Heart left ventricle (tissue), 13 donors: Measurements from ENCODE around the gene AKAP10.

Experiments used
- POLR2A ChIP-seq, 2 donors: fragments of 450-650 bp; IDR thresholded peaks; one replicate each; pipeline ENCODE4 v1.6.1; 2017; ENCODE audit warnings: antibody characterized with exemption in 2 of 2, mild to moderate bottlenecking in 2 of 2, moderate library complexity in 2 of 2
- TF ChIP-seq, protein P1 (sequence below), 12 donors: fragments of 200-600 bp; sonication (generic) in 4 of 12; IDR thresholded peaks; one replicate each; pipeline versions ENCODE4 v1.5.0 to v1.8.0; 2018 to 2022; ENCODE audit warnings: antibody characterized with exemption in 12 of 12, mild to moderate bottlenecking in 5 of 12
- donor health status: ischemic (EF 13 %, LVEDD 7.1; RV severe dilation, severe dysfunction).
- donor health status: DM: no; HTN: yes; CAD: no.
- donor health status: DM: no; HTN: no; CAD: no.
- donor health status: ischemic (EF 25% LVEDD 6.9; RV normal size, moderate dysfunction).
- donor health status: ischemic (EF 25% LVEDD 5.7; RV mildly dilated, moderate dysfunction).
- donor health status: ischemic (EF 35%, LVEDD 5.7; RV mildly dilated, moderate dysfunction).
- donor health status: nonischemic (EF 11% LVEDD 7.7; RV severe dilation, severe dysfunction).
- donor health status: DM: yes; HTN: yes; CAD: no.
- donor health status: PGD.
- donor health status: ischemic (EF 29% LVEDD 5.4; RV normal size, mild dysfunction).
- donor health status: nonischemic (EF 23%, LVEDD 6.1; RV moderate dilation, normal function).

DNA sequence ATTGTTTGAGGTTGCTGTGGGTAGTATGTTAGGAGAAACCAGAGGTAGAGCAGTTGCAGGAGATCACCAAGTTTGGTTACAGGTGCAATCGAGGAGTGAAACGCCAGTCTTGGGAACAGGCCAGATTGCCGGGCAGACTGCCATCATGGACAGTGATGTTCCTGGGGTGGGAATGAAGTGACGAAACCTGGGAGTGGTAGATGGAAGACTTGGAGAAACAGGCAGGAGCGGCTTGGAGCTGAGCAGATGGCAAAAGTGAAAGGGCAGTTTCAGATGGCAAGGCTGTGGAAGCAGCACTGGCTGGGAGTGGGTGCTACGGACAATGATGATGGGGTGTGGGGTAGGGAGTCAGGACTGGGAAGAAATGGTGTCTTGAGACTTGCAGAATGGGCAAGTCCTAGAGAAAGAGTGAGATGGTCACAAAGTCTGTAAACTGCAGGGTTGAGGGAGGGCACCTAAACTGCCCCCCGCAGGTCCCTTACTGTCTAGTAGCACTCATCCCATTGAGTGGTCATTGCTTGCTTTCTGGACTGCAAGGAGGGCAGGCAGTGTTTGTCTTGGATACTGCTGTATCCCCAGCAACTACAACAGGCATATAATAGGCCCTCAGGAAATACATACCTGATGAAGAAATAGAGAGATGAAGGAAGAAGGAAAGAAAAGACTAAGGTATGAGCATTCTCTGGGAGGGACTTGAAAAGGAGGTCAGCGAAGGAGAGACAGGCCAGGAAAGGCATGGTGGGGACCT is 80.4 kb downstream of the AKAP10 start:
- TF ChIP-seq, protein P1, sequence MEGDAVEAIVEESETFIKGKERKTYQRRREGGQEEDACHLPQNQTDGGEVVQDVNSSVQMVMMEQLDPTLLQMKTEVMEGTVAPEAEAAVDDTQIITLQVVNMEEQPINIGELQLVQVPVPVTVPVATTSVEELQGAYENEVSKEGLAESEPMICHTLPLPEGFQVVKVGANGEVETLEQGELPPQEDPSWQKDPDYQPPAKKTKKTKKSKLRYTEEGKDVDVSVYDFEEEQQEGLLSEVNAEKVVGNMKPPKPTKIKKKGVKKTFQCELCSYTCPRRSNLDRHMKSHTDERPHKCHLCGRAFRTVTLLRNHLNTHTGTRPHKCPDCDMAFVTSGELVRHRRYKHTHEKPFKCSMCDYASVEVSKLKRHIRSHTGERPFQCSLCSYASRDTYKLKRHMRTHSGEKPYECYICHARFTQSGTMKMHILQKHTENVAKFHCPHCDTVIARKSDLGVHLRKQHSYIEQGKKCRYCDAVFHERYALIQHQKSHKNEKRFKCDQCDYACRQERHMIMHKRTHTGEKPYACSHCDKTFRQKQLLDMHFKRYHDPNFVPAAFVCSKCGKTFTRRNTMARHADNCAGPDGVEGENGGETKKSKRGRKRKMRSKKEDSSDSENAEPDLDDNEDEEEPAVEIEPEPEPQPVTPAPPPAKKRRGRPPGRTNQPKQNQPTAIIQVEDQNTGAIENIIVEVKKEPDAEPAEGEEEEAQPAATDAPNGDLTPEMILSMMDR (IDR thresholded peaks at IDR 0.05): no peak
- no peak for TF ChIP-seq POLR2A (IDR thresholded peaks at IDR 0.05)
